K562 (cell line): ENCODE data around the gene HLA-DMB.

ENCODE experiments used
- ATF6 ChIP-seq: sonication (generic); formaldehyde crosslinking; IDR thresholded peaks from 2 replicates; pipeline ENCODE4 v1.4.0; 2020; ENCODE audit warnings: mild to moderate bottlenecking, missing genetic modification reagents
- CTCF ChIP-seq, 3 experiments: IDR thresholded peaks in 2 of 3; conservative IDR thresholded peaks in 1 of 3; 2 replicates each; pipeline ENCODE4 v1.5.1; 2011 to 2012; ENCODE audit warnings: low read length in 3 of 3, mild to moderate bottlenecking in 3 of 3, control low read depth in 2 of 3, improper control_type of control experiment in 1 of 3, inconsistent platforms in 1 of 3, low read depth in 1 of 3, mixed read lengths in 1 of 3, moderate library complexity in 1 of 3; ENCODE audit not compliant: insufficient read depth in 2 of 3
- ERF ChIP-seq: fragments of 450-650 bp; formaldehyde crosslinking; IDR thresholded peaks from 2 replicates; pipeline ENCODE4 v1.4.0; 2020; ENCODE audit warnings: mild to moderate bottlenecking, mixed read lengths
- FOXK2 ChIP-seq, 2 experiments: fragments of 450-650 bp; IDR thresholded peaks in 1 of 2; conservative IDR thresholded peaks in 1 of 2; 2 replicates each; pipeline ENCODE4 v1.6.1; 2016; ENCODE audit warnings: low read depth in 2 of 2, mild to moderate bottlenecking in 1 of 2
- KAT7 ChIP-seq: sonication (generic); formaldehyde crosslinking; IDR thresholded peaks from 2 replicates; pipeline ENCODE4 v1.8.0; 2022; ENCODE audit warnings: missing genetic modification reagents, mild to moderate bottlenecking, borderline replicate concordance
- NFYB ChIP-seq: IDR thresholded peaks from 2 replicates; pipeline ENCODE4 v1.6.1; 2011; ENCODE audit warnings: mild to moderate bottlenecking, moderate library complexity; ENCODE audit not compliant: insufficient read length; ENCODE audit errors: extremely low read depth
- POLR2A ChIP-seq: fragments of 450-650 bp; conservative IDR thresholded peaks from 2 replicates; pipeline ENCODE4 v1.6.1; 2016
- SIN3B ChIP-seq: fragments of 450-650 bp; IDR thresholded peaks from 2 replicates; pipeline ENCODE4 v1.6.1; 2017; ENCODE audit warnings: low read depth, mild to moderate bottlenecking, moderate library complexity
- ZBTB1 ChIP-seq: sonication (generic); formaldehyde crosslinking; IDR thresholded peaks from 2 replicates; pipeline ENCODE4 v1.8.1; 2023; ENCODE audit warnings: missing genetic modification reagents, low read depth, mild to moderate bottlenecking, borderline replicate concordance
- ZFPM2 ChIP-seq: fragments of 250-450 bp; sonication (Bioruptor Pico); IDR thresholded peaks from 2 replicates; pipeline ENCODE4 v1.5.1; 2022; ENCODE audit warnings: mild to moderate bottlenecking
- ZNF431 ChIP-seq: sonication (generic); formaldehyde crosslinking; IDR thresholded peaks from 2 replicates; pipeline ENCODE4 v1.8.0; 2022; ENCODE audit warnings: mild to moderate bottlenecking, missing genetic modification reagents

- peak; percentile 82 for TF ChIP-seq POLR2A
- no peak for TF ChIP-seq ZFPM2 (CRISPR knock-in tag)
- TF ChIP-seq FOXK2 (conservative IDR thresholded peaks at IDR 0.05 in 1 of 2, IDR thresholded peaks at IDR 0.05 in 1 of 2; ENCODE audit: low read depth in 2 of 2): peak in 1 of 2 experiments; percentile 9; a peak in 1 of 4 replicates
- TF ChIP-seq NFYB: peak; percentile 52
- TF ChIP-seq ZBTB1: no peak
- TF ChIP-seq CTCF (IDR thresholded peaks at IDR 0.05 in 2 of 3, conservative IDR thresholded peaks at IDR 0.05 in 1 of 3; ENCODE audit: insufficient read depth in 2 of 3, low read depth in 1 of 3, low read length in 3 of 3): peak; percentile 25 to 34 (median 31); a peak in 3 of 6 replicates
- TF ChIP-seq ZNF431 (CRISPR knock-in tag): peak; percentile 75; the same call in 1 of the 2 replicates
- TF ChIP-seq SIN3B: no peak
- no peak for TF ChIP-seq ERF
- no peak for TF ChIP-seq ATF6 (CRISPR knock-in tag)
- TF ChIP-seq KAT7: peak; percentile 82
These were observed 28.2 kb upstream of the HLA-DMB start for GRCh38 chr6:32968867-32969684.
